HUES48 (cell line): ENCODE results near the gene BNIP3.
A peak's percentile ranks its signal among the peaks of the same experiment; 100 is the strongest.
"Not testable (repeated sequence)": the region's sequence is repeated elsewhere in the genome, so short reads cannot be mapped to it uniquely, and the experiment has no call there.

Experiments used
- H3K27ac ChIP-seq: one replicate; pipeline ENCODE4 v1.7.0; 2013; ENCODE audit warnings: low read depth, low read length, inconsistent platforms
- H3K27me3 ChIP-seq: 2 replicates; pipeline ENCODE4 v1.6.1; 2013; ENCODE audit warnings: mild to moderate bottlenecking, low read length; ENCODE audit not compliant: control insufficient read depth, insufficient read depth
- H3K36me3 ChIP-seq: 2 replicates; pipeline ENCODE4 v1.6.1; 2013; ENCODE audit warnings: low read length; ENCODE audit not compliant: control insufficient read depth, insufficient read depth
- H3K4me1 ChIP-seq: 2 replicates; pipeline ENCODE4 v1.6.1; 2013; ENCODE audit warnings: mild to moderate bottlenecking, low read length; ENCODE audit not compliant: control insufficient read depth, insufficient read depth
- H3K4me3 ChIP-seq: 2 replicates; pipeline ENCODE4 v1.5.1; 2013; ENCODE audit warnings: mild to moderate bottlenecking, low read depth, low read length
- H3K9ac ChIP-seq: 2 replicates; pipeline ENCODE4 v1.6.1; 2013; ENCODE audit warnings: mild to moderate bottlenecking, low read depth, low read length, moderate library complexity
- H3K9me3 ChIP-seq: 2 replicates; pipeline ENCODE4 v1.6.1; 2013; ENCODE audit warnings: low read length; ENCODE audit not compliant: control insufficient read depth, insufficient read depth

Gene BNIP3

DNA sequence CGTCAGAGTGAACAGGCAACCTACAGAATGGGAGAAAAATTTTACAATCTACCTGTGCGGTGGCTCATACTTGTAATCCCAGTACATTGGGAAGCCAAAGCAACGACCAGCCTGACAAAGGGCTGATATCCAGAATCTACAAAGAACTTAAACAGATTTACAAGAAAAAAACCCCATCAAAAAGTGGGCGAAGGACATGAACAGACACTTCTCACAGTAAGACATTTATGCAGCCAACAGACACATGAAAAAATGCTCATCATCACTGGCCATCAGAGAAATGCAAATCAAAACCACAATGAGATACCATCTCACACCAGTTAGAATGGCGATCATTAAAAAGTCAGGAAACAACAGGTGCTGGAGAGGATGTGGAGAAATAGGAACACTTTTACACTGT is 5.6 kb upstream of the BNIP3 start:
- peaks cover 19% of the 10 kb centered on the region for H3K27me3 ChIP-seq
- H3K4me1 ChIP-seq, H3K36me3 ChIP-seq, H3K9me3 ChIP-seq, H3K27ac ChIP-seq, H3K4me3 ChIP-seq, H3K9ac ChIP-seq: not testable (repeated sequence)

DNA sequence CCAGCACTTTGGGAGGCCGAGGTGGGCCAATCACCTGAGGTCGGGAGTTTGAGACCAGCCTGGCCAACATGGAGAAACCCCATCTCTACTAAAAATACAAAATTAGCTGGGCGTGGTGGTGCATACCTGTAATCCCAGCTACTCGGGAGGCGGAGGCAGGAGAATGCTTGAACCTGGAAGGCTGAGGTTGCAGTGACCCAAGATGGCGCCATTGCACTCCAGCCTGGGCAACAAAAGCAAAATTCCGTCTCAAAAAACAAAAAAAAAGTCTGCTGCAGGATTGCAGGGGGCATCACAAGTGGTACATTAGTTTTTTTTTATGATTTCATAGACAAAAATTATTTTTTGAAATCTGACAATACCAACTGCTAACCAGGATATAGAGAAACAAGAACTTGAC is 5.1 kb upstream of the BNIP3 start:
- H3K27me3 ChIP-seq, result peaks cover 22% of the 10 kb centered on the region
- H3K27ac ChIP-seq, H3K9me3 ChIP-seq, H3K36me3 ChIP-seq, H3K4me1 ChIP-seq, H3K4me3 ChIP-seq, H3K9ac ChIP-seq: not testable (repeated sequence)

DNA sequence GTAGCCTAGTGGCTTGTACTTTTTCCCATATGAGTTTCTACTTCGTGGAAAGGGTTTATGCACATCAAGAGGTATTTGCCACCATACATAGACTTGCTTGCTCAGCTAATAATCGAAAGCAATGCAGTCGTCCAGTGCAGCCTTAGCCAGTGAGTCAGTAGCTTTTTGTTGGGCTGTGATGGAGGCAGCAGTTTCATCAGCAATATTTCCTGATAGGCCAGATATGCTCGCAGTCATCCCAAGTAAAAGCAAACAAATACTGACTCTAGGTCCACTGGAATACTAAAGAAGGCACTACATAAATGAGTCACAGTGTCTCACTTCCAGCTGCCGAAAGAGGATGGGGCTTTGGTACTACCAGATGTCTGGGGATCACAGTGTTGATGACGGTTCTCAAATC is 2.1 kb upstream of the BNIP3 start:
- peaks cover 33% of the 10 kb centered on the region for H3K27me3 ChIP-seq
- H3K9me3 ChIP-seq, result no peaks in the 10 kb centered on the region; the same call in 1 of the 2 replicates
- H3K4me1 ChIP-seq, result peaks cover 15% of the 10 kb centered on the region
- H3K4me3 ChIP-seq, result no peak overlapping the region
- no peak overlapping the region for H3K9ac ChIP-seq
- no peaks in the 10 kb centered on the region for H3K36me3 ChIP-seq
- H3K27ac ChIP-seq, result no peak overlapping the region

- Histone ChIP-seq H3K4me3 (peak overlapping the region; percentile 83; the same call in 1 of the 2 replicates), H3K9ac (no peak overlapping the region), H3K27ac (no peak overlapping the region), H3K36me3 (no peaks in the 10 kb centered on the region), H3K4me1 (peaks cover 25% of the 10 kb centered on the region), H3K27me3 (peaks cover 33% of the 10 kb centered on the region), H3K9me3 (no peaks in the 10 kb centered on the region; the same call in 1 of the 2 replicates)
Observed at GRCh38 chr10:131982796-131983195, 1.1 kb upstream of the BNIP3 start.

DNA sequence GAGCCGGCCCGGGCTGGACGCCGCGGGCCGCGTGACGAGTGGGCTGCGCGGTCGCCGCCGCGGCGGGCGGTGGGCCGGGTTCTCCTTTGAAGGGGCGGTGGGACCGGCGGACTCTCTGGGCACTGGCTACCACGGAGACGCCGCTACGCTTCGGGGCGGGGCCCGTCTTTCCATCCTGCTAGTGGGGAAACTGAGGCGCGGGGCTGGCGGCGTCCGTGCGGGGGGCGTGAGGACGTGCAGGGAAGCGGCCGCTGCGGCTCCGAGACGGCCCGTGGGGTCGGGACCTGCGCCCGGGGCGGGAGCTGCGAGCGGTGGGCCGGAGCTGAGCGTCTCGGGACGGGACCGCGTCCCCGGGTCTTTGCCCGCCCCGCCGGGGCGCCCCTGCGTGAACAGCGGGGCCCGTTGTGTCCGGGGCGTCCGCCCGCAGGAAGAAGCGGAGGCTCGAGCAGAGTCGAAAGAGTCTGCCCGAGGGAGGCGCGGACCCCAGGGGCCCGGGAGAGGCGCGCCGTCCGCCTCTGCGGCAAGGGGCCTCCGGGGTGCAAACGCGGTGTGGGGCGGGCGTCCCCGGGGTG is 548 bp upstream of the BNIP3 start:
- H3K4me1 ChIP-seq, result peaks cover 29% of the 10 kb centered on the region
- H3K27ac ChIP-seq, result no peak overlapping the region
- no peak overlapping the region for H3K9ac ChIP-seq
- H3K4me3 ChIP-seq, result peak overlapping the region; percentile 83
- peaks cover 33% of the 10 kb centered on the region for H3K27me3 ChIP-seq
- H3K9me3 ChIP-seq, result no peaks in the 10 kb centered on the region; the same call in 1 of the 2 replicates
- H3K36me3 ChIP-seq, result no peaks in the 10 kb centered on the region

DNA sequence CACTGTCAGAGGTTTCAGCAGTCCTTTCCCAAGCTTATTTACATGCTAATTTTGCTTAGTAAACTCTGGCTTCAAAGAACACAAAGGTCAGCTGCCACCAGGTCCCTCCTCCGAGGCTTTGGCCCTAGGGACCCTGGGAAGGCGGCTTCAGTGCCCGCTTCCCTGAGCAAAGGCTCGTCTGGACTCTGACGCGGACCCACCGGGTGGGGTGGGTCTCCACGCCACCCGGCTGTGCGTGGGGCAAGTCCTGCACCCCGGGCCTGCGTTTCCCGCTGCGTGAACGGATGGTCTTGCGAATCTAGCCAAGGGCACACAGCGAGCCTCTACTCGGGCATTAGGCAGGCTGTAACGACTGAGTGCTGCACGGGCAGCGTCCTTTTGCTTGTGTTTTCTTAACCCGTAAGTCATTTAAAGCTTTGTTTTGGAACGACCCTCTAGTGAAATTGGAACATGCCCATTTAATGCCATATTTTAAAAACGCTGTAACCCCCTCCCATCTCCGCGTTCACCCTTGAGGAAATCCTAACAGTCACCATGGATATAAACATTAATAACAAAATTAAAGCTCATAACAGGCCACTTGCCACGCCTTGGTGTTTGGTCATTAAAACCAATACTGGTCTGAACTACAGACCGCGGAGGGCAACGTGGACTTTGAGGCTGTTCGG is 828 bp downstream of the BNIP3 start:
- Histone ChIP-seq H3K9ac (no peak overlapping the region), H3K9me3 (no peaks in the 10 kb centered on the region), H3K27me3 (peaks cover 33% of the 10 kb centered on the region), H3K4me1 (peaks cover 29% of the 10 kb centered on the region), H3K4me3 (peak overlapping the region; percentile 83), H3K36me3 (no peaks in the 10 kb centered on the region), H3K27ac (peak overlapping the region; percentile 51)

DNA sequence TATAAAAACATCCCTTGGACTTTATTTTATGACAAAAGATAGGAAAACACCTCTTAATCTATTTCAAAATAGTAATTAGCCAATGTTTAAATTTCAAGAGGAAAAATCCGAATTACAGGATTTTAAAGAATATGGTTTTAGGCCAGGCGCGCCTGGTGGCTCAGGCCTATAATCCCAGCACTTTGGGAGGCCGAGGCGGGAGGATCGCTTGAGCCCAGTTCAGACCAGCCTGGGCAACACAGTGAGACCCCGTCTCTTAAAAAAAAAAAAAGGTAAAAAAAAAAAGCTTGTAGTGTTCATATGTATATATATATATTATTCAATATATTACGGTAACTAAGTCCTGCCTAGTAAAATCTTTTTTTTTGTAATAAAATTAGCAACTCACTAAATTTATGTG is 1.4 kb downstream of the BNIP3 start:
- Histone ChIP-seq H3K4me1 (peaks cover 29% of the 10 kb centered on the region), H3K9me3 (no peaks in the 10 kb centered on the region), H3K27me3 (peaks cover 33% of the 10 kb centered on the region), H3K27ac (no peak overlapping the region), H3K9ac (no peak overlapping the region), H3K4me3 (peak overlapping the region; percentile 83), H3K36me3 (no peaks in the 10 kb centered on the region)

DNA sequence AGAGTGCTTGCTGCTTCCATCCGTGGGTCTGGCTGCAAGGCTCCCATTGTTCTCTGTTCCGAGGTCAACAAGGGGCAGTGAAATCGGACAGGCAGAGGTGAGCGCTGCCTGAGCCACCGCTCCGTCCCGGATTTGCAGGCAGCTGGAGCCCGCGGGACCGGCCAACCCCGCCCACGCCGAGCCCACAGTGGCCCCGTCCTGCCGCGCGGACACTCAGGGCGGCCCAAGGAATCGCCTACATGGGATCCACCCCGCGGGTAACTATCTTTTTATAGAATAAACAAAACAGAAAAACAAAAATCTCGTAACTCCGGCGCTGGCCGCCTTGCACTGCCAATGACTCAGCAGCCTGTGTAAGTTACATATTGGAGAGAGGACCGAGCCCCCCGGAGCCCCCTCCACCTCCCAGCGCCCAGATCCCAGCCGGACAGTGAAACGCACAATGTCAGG is 1.9 kb downstream of the BNIP3 start:
- Histone ChIP-seq H3K27me3 (peaks cover 33% of the 10 kb centered on the region), H3K4me1 (peaks cover 29% of the 10 kb centered on the region), H3K4me3 (peak overlapping the region; percentile 83), H3K27ac (no peak overlapping the region), H3K36me3 (no peaks in the 10 kb centered on the region), H3K9ac (no peak overlapping the region), H3K9me3 (no peaks in the 10 kb centered on the region)

- H3K4me3 ChIP-seq, result peak overlapping the region; percentile 83
Observed at GRCh38 chr10:131979336-131979735, 2.4 kb downstream of the BNIP3 start.

GRCh38 chr10:131978851-131979250 is 2.9 kb downstream of the BNIP3 start:
- Histone ChIP-seq H3K27me3 (peaks cover 30% of the 10 kb centered on the region), H3K4me1 (peaks cover 29% of the 10 kb centered on the region), H3K9me3 (no peaks in the 10 kb centered on the region), H3K36me3 (no peaks in the 10 kb centered on the region), H3K9ac (no peak overlapping the region), H3K27ac (no peak overlapping the region), H3K4me3 (peak overlapping the region; percentile 20; the same call in 1 of the 2 replicates)

More at GRCh38 chr10:131979336-131979735, 2.4 kb downstream of the BNIP3 start:
- H3K36me3 ChIP-seq, result no peaks in the 10 kb centered on the region
- peaks cover 29% of the 10 kb centered on the region for H3K4me1 ChIP-seq
- no peak overlapping the region for H3K27ac ChIP-seq
- peaks cover 33% of the 10 kb centered on the region for H3K27me3 ChIP-seq
- H3K9ac ChIP-seq, result no peak overlapping the region
- no peaks in the 10 kb centered on the region for H3K9me3 ChIP-seq

DNA sequence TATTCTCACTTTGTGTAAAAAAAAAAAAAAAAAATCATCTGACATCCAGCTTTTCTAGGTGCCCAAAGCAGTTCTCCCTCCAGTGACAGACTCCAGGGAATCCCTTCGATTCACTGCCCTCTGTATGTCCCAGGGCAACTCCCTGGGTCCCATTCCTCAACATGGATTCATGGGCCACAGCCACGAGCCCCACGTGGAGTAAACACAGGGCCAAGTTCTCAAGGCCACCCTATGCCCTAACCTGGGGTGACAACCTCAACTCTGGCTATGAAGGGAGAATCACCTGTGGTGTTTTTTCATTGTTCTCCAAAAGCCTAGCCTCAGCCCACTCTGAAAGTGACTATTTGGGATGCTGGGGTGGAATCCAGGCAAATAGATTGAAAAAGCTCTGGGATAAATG is 3.4 kb downstream of the BNIP3 start:
- Histone ChIP-seq H3K9ac (no peak overlapping the region), H3K4me1 (peaks cover 29% of the 10 kb centered on the region), H3K9me3 (no peaks in the 10 kb centered on the region), H3K27me3 (peaks cover 25% of the 10 kb centered on the region), H3K36me3 (peaks cover 4% of the 10 kb centered on the region), H3K27ac (no peak overlapping the region), H3K4me3 (no peak overlapping the region)
